ENCODE data around the gene HECTD1. TPM values are rescaled to one million over a fixed set of nuclear protein-coding genes. Genes with fewer than 3 reads are reported as not detected.

HECTD1 gene
- total RNA-seq, 4 donors from 2014 or later = 356 to 453 (median 420) TPM

DNA sequence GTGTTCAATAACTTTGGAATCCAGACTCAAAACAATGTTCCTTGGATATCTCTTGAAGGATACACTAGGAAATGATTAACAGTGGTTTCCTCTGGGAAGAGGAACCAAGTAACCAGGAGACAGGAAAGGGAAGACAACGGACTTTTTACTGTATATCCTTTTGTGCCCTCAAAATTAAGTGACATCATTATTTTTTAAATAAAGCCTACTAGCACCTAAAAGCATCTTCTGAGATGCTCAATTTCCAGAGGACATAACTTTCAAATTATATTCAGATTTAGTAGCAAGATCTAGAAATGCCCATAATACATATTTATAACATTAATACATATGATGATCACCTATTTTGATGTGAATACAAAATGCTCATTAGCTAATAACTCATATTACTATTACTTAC lies 6.5 kb downstream of the HECTD1 start:
- H3K27ac ChIP-seq = peak overlapping the region; percentile 29 to 67 (median 60)
- no peak for TF ChIP-seq POLR2A (IDR thresholded peaks at IDR 0.05)
- TF ChIP-seq, protein P1, sequence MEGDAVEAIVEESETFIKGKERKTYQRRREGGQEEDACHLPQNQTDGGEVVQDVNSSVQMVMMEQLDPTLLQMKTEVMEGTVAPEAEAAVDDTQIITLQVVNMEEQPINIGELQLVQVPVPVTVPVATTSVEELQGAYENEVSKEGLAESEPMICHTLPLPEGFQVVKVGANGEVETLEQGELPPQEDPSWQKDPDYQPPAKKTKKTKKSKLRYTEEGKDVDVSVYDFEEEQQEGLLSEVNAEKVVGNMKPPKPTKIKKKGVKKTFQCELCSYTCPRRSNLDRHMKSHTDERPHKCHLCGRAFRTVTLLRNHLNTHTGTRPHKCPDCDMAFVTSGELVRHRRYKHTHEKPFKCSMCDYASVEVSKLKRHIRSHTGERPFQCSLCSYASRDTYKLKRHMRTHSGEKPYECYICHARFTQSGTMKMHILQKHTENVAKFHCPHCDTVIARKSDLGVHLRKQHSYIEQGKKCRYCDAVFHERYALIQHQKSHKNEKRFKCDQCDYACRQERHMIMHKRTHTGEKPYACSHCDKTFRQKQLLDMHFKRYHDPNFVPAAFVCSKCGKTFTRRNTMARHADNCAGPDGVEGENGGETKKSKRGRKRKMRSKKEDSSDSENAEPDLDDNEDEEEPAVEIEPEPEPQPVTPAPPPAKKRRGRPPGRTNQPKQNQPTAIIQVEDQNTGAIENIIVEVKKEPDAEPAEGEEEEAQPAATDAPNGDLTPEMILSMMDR (IDR thresholded peaks at IDR 0.05 in 4 of 5, conservative IDR thresholded peaks at IDR 0.05 in 1 of 5) = no peak
- peaks cover 0 to 26% of the 10 kb centered on the region in 2 donors for H3K36me3 ChIP-seq
- ATAC-seq (no peak), DNase-seq (no peak)
- no peaks in the 10 kb centered on the region for H3K9me3 ChIP-seq
- intact Hi-C loops (cut with DNase I; ENCODE audit: low total_unique reads) = loop anchor here (10.0 kb wide), 1 partner anchor 216 kb away; no protein-coding TSS in a partner anchor
- H3K4me1 ChIP-seq = peaks cover 65 to 76% of the 10 kb centered on the region in 2 donors
- no peaks in the 10 kb centered on the region for H3K27me3 ChIP-seq
- in situ Hi-C loops (cut with MboI; ENCODE audit: low sequenced_read_pairs in 4 of 4) = loop anchor here in 2 of 4 donors (10.0 to 25.0 kb wide), 2 partner anchors 136 to 154 kb away; no protein-coding TSS in a partner anchor
- no peak overlapping the region for H3K4me3 ChIP-seq

GRCh38 chr14:31200702-31200990 lies 6.9 kb downstream of the HECTD1 start:
- Histone ChIP-seq H3K4me3 (no peak overlapping the region), H3K9me3 (no peaks in the 10 kb centered on the region), H3K4me1 (peaks cover 69 to 77% of the 10 kb centered on the region in 2 donors), H3K27me3 (no peaks in the 10 kb centered on the region), H3K36me3 (peaks cover 0 to 26% of the 10 kb centered on the region in 2 donors), H3K27ac (peak overlapping the region; percentile 29 to 67 (median 60))
- in situ Hi-C loops (cut with MboI; ENCODE audit: low sequenced_read_pairs in 4 of 4) = loop anchor here in 2 of 4 donors (10.0 to 25.0 kb wide), 2 partner anchors 137 to 154 kb away; no protein-coding TSS in a partner anchor
- ATAC-seq (no peak), DNase-seq (no peak)
- intact Hi-C loops (cut with DNase I; ENCODE audit: low total_unique reads) = loop anchor here (10.0 kb wide), 1 partner anchor 216 kb away; no protein-coding TSS in a partner anchor
- no peak for TF ChIP-seq POLR2A (IDR thresholded peaks at IDR 0.05)
- TF ChIP-seq, protein P1 (IDR thresholded peaks at IDR 0.05 in 4 of 5, conservative IDR thresholded peaks at IDR 0.05 in 1 of 5) = no peak

GRCh38 chr14:31197671-31198070 lies 9.9 kb downstream of the HECTD1 start:
- no peak for ATAC-seq
- in situ Hi-C loops (cut with MboI; ENCODE audit: low sequenced_read_pairs in 4 of 4) = no loop called here
- H3K36me3 ChIP-seq = peaks cover 0 to 15% of the 10 kb centered on the region in 2 donors

GRCh38 chr14:31196839-31197492 lies 10.6 kb downstream of the HECTD1 start:
- in situ Hi-C loops (cut with MboI; ENCODE audit: low sequenced_read_pairs in 4 of 4) (no loop called here), intact Hi-C loops (cut with DNase I; ENCODE audit: low total_unique reads) (no loop called here)
- no peak for ATAC-seq
- Histone ChIP-seq H3K27ac (peak overlapping the region in 3 of 4 donors; percentile 63 to 75 (median 67)), H3K36me3 (peaks cover 0 to 13% of the 10 kb centered on the region in 2 donors), H3K9me3 (no peaks in the 10 kb centered on the region), H3K4me3 (no peak overlapping the region), H3K4me1 (peaks cover 63 to 71% of the 10 kb centered on the region in 2 donors), H3K27me3 (no peaks in the 10 kb centered on the region)
- TF ChIP-seq, protein P1 (IDR thresholded peaks at IDR 0.05 in 4 of 5, conservative IDR thresholded peaks at IDR 0.05 in 1 of 5) = no peak
- DNase-seq = no peak

More at GRCh38 chr14:31197671-31198070, 9.9 kb downstream of the HECTD1 start:
- Histone ChIP-seq H3K27ac (peak overlapping the region in 3 of 4 donors; percentile 11 to 67 (median 63)), H3K9me3 (no peaks in the 10 kb centered on the region), H3K27me3 (no peaks in the 10 kb centered on the region), H3K4me3 (no peak overlapping the region), H3K4me1 (peaks cover 69 to 77% of the 10 kb centered on the region in 2 donors)
- DNase-seq = no peak
- intact Hi-C loops (cut with DNase I; ENCODE audit: low total_unique reads) = no loop called here
- TF ChIP-seq, protein P1 (IDR thresholded peaks at IDR 0.05 in 4 of 5, conservative IDR thresholded peaks at IDR 0.05 in 1 of 5) = no peak
- TF ChIP-seq POLR2A (IDR thresholded peaks at IDR 0.05) = no peak
